Thyroid gland (tissue), 4 donors: Measurements from ENCODE around the gene REG4.

Experiments
- POLR2A ChIP-seq, 2 donors: fragments of 450-650 bp; IDR thresholded peaks; one replicate each; pipeline ENCODE4 v1.6.1; 2017; ENCODE audit warnings: antibody characterized with exemption in 2 of 2, mild to moderate bottlenecking in 2 of 2, moderate library complexity in 1 of 2
- TF ChIP-seq, protein P1 (sequence below), 6 experiments: fragments of 200-600 bp in 3 of 6; fragments of 450-650 bp in 3 of 6; sonication (generic) in 3 of 6; IDR thresholded peaks; one replicate each; pipeline ENCODE4 v1.5.1; 2016 to 2019; ENCODE audit warnings: antibody characterized with exemption in 6 of 6, mild to moderate bottlenecking in 2 of 6, inconsistent platforms in 1 of 6, moderate library complexity in 1 of 6

DNA sequence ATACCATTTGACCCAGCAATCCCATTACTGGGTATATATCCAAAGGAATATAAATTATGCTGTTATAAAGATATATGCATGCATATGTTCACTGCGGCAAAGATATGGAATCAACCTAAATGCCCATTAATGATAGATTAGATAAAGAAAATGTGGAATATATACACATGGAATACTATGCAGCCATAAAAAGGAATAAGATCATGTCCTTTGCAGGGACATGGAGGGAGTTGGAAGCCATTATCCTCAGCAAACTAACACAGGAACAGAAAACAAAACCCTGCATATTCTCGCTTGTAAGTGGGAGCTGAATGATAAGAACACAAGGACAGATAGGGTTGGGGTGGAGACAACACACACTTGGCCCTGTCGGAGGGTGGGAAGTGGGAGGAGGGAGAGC lies 19.8 kb upstream of the REG4 start:
- TF ChIP-seq, protein P1, sequence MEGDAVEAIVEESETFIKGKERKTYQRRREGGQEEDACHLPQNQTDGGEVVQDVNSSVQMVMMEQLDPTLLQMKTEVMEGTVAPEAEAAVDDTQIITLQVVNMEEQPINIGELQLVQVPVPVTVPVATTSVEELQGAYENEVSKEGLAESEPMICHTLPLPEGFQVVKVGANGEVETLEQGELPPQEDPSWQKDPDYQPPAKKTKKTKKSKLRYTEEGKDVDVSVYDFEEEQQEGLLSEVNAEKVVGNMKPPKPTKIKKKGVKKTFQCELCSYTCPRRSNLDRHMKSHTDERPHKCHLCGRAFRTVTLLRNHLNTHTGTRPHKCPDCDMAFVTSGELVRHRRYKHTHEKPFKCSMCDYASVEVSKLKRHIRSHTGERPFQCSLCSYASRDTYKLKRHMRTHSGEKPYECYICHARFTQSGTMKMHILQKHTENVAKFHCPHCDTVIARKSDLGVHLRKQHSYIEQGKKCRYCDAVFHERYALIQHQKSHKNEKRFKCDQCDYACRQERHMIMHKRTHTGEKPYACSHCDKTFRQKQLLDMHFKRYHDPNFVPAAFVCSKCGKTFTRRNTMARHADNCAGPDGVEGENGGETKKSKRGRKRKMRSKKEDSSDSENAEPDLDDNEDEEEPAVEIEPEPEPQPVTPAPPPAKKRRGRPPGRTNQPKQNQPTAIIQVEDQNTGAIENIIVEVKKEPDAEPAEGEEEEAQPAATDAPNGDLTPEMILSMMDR (IDR thresholded peaks at IDR 0.05): no peak
- TF ChIP-seq POLR2A (IDR thresholded peaks at IDR 0.05): no peak
